ENCODE data around the gene OMP.

DNA sequence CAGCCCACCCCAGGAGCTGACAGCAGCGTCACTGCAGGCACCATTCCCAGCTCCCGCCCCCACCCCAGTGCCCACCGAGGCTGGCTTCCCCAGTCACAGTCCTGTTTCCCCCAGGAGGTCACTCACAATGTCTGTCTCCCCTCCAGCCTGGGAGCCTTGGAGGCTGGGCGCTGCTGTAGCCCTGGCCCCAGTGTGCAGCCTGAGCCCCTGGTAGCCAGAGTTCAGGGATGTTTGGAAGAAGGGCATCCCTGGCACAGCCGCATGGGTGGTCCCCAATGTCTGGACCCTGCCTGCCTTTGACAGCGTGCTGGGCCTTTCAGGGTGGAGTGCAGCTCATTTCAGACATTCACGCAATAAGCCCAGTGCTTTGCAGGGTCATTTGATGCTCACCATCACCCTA lies 31.6 kb upstream of the OMP start:
- TF ChIP-seq, protein P1, sequence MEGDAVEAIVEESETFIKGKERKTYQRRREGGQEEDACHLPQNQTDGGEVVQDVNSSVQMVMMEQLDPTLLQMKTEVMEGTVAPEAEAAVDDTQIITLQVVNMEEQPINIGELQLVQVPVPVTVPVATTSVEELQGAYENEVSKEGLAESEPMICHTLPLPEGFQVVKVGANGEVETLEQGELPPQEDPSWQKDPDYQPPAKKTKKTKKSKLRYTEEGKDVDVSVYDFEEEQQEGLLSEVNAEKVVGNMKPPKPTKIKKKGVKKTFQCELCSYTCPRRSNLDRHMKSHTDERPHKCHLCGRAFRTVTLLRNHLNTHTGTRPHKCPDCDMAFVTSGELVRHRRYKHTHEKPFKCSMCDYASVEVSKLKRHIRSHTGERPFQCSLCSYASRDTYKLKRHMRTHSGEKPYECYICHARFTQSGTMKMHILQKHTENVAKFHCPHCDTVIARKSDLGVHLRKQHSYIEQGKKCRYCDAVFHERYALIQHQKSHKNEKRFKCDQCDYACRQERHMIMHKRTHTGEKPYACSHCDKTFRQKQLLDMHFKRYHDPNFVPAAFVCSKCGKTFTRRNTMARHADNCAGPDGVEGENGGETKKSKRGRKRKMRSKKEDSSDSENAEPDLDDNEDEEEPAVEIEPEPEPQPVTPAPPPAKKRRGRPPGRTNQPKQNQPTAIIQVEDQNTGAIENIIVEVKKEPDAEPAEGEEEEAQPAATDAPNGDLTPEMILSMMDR (conservative IDR thresholded peaks at IDR 0.05), result no peak
- TF ChIP-seq EZH2 (IDR thresholded peaks at IDR 0.05; ENCODE audit: low read depth), result no peak

Measured in PC-9 (cell line).